ENCODE results near the gene FABP3. TPM values are rescaled to one million over a fixed set of nuclear protein-coding genes. Genes with fewer than 3 reads are reported as not detected.
"Not testable (repeated sequence)": the region's sequence is repeated elsewhere in the genome, so short reads cannot be mapped to it uniquely, and the experiment has no call there.

FABP3 gene
- total RNA-seq, 1 experiment from 2014 or later = not detected

- DNase-seq (ENCODE audit: low read depth) = no peak
Measured at GRCh38 chr1:31398246-31398645, 25.4 kb upstream of the FABP3 start.

- DNase-seq (ENCODE audit: low read depth) = no peak
Measured at GRCh38 chr1:31397360-31398095, 24.7 kb upstream of the FABP3 start.

GRCh38 chr1:31396633-31397351 lies 23.9 kb upstream of the FABP3 start:
- DNase-seq (ENCODE audit: low read depth) = peak; percentile 53

GRCh38 chr1:31394584-31395193 lies 21.8 kb upstream of the FABP3 start:
- DNase-seq (ENCODE audit: low read depth) = peak; percentile 88

GRCh38 chr1:31393463-31393862 lies 20.6 kb upstream of the FABP3 start:
- DNase-seq (ENCODE audit: low read depth) = no peak

- no peak for DNase-seq (ENCODE audit: low read depth)
Measured at GRCh38 chr1:31390071-31390470, 17.2 kb upstream of the FABP3 start.

- DNase-seq (ENCODE audit: low read depth) = no peak
Measured at GRCh38 chr1:31389616-31390015, 16.7 kb upstream of the FABP3 start.

GRCh38 chr1:31387612-31388011 lies 14.7 kb upstream of the FABP3 start:
- no peak for DNase-seq (ENCODE audit: low read depth)

GRCh38 chr1:31386576-31387243 lies 13.8 kb upstream of the FABP3 start:
- DNase-seq (ENCODE audit: low read depth) = not testable (repeated sequence)

- no peak for DNase-seq (ENCODE audit: low read depth)
Measured at GRCh38 chr1:31383967-31384366, 11.1 kb upstream of the FABP3 start.

GRCh38 chr1:31382379-31382989 lies 9.6 kb upstream of the FABP3 start:
- no peak for DNase-seq (ENCODE audit: low read depth)

- DNase-seq (ENCODE audit: low read depth) = peak; percentile 67
Measured at GRCh38 chr1:31381394-31382294, 8.8 kb upstream of the FABP3 start.

GRCh38 chr1:31380181-31380580 lies 7.3 kb upstream of the FABP3 start:
- no peak for DNase-seq (ENCODE audit: low read depth)

GRCh38 chr1:31378001-31378400 lies 5.1 kb upstream of the FABP3 start:
- no peak for DNase-seq (ENCODE audit: low read depth)

- DNase-seq (ENCODE audit: low read depth) = no peak
Measured at GRCh38 chr1:31377364-31377863, 4.5 kb upstream of the FABP3 start.

- peak; percentile 94 for DNase-seq (ENCODE audit: low read depth)
Measured at GRCh38 chr1:31376375-31377134, 3.7 kb upstream of the FABP3 start.

GRCh38 chr1:31374511-31375196 lies 1.8 kb upstream of the FABP3 start:
- peak; percentile 56 for DNase-seq (ENCODE audit: low read depth)

GRCh38 chr1:31373897-31374486 lies 1.1 kb upstream of the FABP3 start:
- no peak for DNase-seq (ENCODE audit: low read depth)

- no peak for DNase-seq (ENCODE audit: low read depth)
Measured at GRCh38 chr1:31372751-31373055, 173 bp downstream of the FABP3 start.
